Skin of body (tissue), 2 donors: ENCODE data around the gene HSPBP1. TPM values are rescaled to one million over a fixed set of nuclear protein-coding genes. Genes with fewer than 3 reads are reported as not detected.

ENCODE experiments used
- DNase-seq: peaks from one replicate; lab custom pipeline; 2025; lab: John Stamatoyannopoulos, UW
- total RNA-seq: library from RNA; depleted of rRNA; stranded (reverse); fragments of >200 nt; gene quantifications from one replicate; pipeline ENCODE4 v1.2.3, GENCODE V29; 2014

HSPBP1 gene
- total RNA-seq, 1 donor from 2014 or later, result 12.1 TPM

GRCh38 chr19:55304980-55305379 is 25.1 kb upstream of the HSPBP1 start:
- no peak for DNase-seq

- no peak for DNase-seq
Measured at GRCh38 chr19:55304279-55304978, 24.5 kb upstream of the HSPBP1 start.

- DNase-seq, result no peak
Measured at GRCh38 chr19:55303477-55303876, 23.6 kb upstream of the HSPBP1 start.

DNA sequence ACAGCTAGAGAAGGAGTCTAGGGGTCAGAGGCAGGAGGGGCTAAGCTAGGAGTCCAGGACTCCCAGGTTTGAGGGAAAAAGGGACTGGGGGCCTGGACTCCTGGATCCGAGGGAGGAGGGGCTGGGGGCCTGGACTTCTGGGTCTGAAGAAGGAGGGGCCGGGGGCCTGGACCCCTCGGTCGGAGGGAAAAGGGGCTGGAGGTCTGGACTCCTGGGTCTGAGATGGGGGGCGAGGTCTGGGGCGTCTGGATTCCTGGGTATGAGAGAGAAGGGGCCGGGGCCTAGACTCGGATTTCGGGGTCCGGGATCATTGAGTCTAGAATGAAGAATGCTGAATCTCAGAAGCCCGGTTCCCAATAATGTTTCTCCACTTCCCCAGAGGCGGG is 22.4 kb upstream of the HSPBP1 start:
- no peak for DNase-seq

GRCh38 chr19:55301459-55302317 is 21.8 kb upstream of the HSPBP1 start:
- peak; percentile 75 for DNase-seq

- DNase-seq, result no peak
Measured at GRCh38 chr19:55300886-55301458, 21.1 kb upstream of the HSPBP1 start.

GRCh38 chr19:55299991-55300390 is 20.1 kb upstream of the HSPBP1 start:
- no peak for DNase-seq

GRCh38 chr19:55297267-55297666 is 17.4 kb upstream of the HSPBP1 start:
- no peak for DNase-seq

GRCh38 chr19:55289117-55289796 is 9.3 kb upstream of the HSPBP1 start:
- no peak for DNase-seq

GRCh38 chr19:55287361-55288079 is 7.6 kb upstream of the HSPBP1 start:
- no peak for DNase-seq

GRCh38 chr19:55285229-55285890 is 5.5 kb upstream of the HSPBP1 start:
- DNase-seq, result no peak

GRCh38 chr19:55284405-55285058 is 4.6 kb upstream of the HSPBP1 start:
- DNase-seq, result no peak

GRCh38 chr19:55283548-55284377 is 3.9 kb upstream of the HSPBP1 start, which contains the start of gene BRSK1:
BRSK1 (plus strand) TSS chr19:55283997; CDS start chr19:55284443, 446 bp downstream.
- peak; percentile 70 for DNase-seq

GRCh38 chr19:55279340-55279739 is 570 bp downstream of the HSPBP1 start:
- DNase-seq, result no peak

DNA sequence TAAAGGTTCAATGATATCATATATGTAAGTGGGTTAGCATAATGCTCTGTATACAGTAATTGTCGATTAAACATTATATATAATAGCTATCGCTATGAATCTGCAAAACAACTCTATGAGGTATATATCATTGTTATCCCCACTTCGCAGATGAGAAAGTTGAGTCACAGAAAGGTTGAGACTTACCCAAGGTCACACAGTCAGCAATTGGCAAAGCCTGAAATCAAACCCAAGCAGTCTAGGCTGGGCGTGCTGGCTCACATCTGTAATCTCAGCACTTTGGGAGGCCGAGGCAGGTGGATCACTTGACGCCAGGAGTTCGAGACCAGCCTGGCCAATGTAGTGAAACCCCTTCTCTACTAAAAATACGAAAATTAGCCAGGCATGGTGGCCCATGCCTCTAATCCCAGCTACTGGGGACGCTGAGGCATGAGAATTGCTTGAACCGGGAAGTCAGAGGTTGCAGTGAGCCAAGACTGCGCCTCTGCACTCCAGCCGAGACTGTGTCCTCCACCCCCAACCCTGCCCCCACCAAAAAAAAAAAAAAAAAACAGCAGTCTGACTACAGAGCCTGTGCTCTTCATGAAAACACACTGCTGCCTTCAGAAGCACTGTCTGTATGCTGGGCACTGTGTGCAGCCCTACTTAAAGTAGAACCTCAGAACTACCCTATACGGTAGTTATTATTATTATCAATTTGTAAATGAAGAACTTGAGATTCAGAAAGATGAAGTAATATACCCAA is 1.3 kb downstream of the HSPBP1 start:
- no peak for DNase-seq

GRCh38 chr19:55277494-55277893 is 2.4 kb downstream of the HSPBP1 start:
- no peak for DNase-seq

GRCh38 chr19:55276720-55277430 is 3.0 kb downstream of the HSPBP1 start:
- no peak for DNase-seq
